BJ (cell line): Measurements from ENCODE around the gene FAIM. TPM values are rescaled to one million over a fixed set of nuclear protein-coding genes. Genes with fewer than 3 reads are reported as not detected.
"Not testable (repeated sequence)": the region's sequence is repeated elsewhere in the genome, so short reads cannot be mapped to it uniquely, and the experiment has no call there.

Source experiments
- CTCF ChIA-PET: fragments of 350-600 bp; formaldehyde crosslinking; extraction: SDS; loops from one replicate; lab custom pipeline; 2021; ENCODE audit warnings: antibody characterized with exemption, inconsistent platforms; lab: Yijun Ruan, JAX
- POLR2A ChIA-PET: fragments of 300-600 bp; sonication (Branson Sonifier 250); formaldehyde crosslinking; extraction: SDS; loops from one replicate; lab custom pipeline; 2021; ENCODE audit warnings: antibody characterized with exemption; lab: Charles Lee
- DNase-seq: peaks from one replicate; pipeline ENCODE4 v3.0.0-alpha.2; 2011; ENCODE audit warnings: low read depth
- H3K27me3 ChIP-seq: 2 replicates; pipeline ENCODE4 v1.6.0; 2011; ENCODE audit warnings: low read length; ENCODE audit not compliant: control insufficient read depth, insufficient read depth
- H3K36me3 ChIP-seq: 2 replicates; pipeline ENCODE4 v1.5.1; 2011; ENCODE audit warnings: low read length; ENCODE audit not compliant: control insufficient read depth, insufficient read depth
- H3K4me3 ChIP-seq: 2 replicates; pipeline ENCODE4 v1.5.1; 2011; ENCODE audit warnings: low read depth, mild to moderate bottlenecking, control low read depth, low read length
- polyA plus RNA-seq: library from polyadenylated mRNA; depleted of rRNA; stranded (reverse); fragments of >200 nt; gene quantifications from 2 replicates; pipeline ENCODE4 v1.2.3, GENCODE V29; 2011; rRNA removed
- TF ChIP-seq, protein P1 (sequence below): IDR thresholded peaks from 2 replicates; pipeline ENCODE4 v1.5.1; 2011; ENCODE audit warnings: low read depth, mild to moderate bottlenecking, control low read depth, inconsistent platforms, low read length, moderate library complexity; ENCODE audit not compliant: insufficient read depth

Gene FAIM
- polyA plus RNA-seq, 1 experiment, result 2.4 TPM

DNA sequence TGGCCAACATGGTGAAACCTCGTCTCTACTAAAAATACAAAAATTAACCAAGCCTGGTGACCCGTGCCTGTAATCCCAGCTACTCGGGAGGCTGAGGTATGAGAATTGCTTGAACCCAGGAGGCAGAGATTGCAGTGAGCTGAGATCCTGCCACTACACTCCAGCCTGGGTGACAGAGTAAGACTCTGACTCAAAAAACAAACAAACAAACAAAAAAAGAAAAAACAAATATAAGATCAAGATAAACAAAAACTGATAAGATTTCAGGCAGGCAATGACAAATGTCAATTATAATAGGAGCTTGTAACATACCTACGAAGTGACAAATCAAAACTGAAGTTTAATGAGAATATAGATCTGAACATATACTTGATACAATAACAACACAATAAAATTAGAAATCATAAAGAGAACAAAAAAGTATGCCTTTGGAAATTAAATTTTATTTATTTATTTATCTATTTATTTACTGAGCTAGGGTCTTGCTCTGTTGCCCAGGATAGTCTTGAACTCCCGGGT lies 70.4 kb downstream of the FAIM start:
- no peak overlapping the region for H3K4me3 ChIP-seq
- POLR2A ChIA-PET, result no interaction called here
- CTCF ChIA-PET, result interaction anchor here (1.0 to 1.7 kb wide), 3 partner anchors 13 to 236 kb away, joined by 3 to 5 read pairs (median 3); partner anchors contain the start of gene CEP70
- H3K27me3 ChIP-seq, result no peaks in the 10 kb centered on the region
- TF ChIP-seq, protein P1, sequence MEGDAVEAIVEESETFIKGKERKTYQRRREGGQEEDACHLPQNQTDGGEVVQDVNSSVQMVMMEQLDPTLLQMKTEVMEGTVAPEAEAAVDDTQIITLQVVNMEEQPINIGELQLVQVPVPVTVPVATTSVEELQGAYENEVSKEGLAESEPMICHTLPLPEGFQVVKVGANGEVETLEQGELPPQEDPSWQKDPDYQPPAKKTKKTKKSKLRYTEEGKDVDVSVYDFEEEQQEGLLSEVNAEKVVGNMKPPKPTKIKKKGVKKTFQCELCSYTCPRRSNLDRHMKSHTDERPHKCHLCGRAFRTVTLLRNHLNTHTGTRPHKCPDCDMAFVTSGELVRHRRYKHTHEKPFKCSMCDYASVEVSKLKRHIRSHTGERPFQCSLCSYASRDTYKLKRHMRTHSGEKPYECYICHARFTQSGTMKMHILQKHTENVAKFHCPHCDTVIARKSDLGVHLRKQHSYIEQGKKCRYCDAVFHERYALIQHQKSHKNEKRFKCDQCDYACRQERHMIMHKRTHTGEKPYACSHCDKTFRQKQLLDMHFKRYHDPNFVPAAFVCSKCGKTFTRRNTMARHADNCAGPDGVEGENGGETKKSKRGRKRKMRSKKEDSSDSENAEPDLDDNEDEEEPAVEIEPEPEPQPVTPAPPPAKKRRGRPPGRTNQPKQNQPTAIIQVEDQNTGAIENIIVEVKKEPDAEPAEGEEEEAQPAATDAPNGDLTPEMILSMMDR, result no peak
- DNase-seq, result no peak
- 0 out of 2 replicates have a peak, but pooled peaks cover 3% of the 10 kb centered on the region for H3K36me3 ChIP-seq

DNA sequence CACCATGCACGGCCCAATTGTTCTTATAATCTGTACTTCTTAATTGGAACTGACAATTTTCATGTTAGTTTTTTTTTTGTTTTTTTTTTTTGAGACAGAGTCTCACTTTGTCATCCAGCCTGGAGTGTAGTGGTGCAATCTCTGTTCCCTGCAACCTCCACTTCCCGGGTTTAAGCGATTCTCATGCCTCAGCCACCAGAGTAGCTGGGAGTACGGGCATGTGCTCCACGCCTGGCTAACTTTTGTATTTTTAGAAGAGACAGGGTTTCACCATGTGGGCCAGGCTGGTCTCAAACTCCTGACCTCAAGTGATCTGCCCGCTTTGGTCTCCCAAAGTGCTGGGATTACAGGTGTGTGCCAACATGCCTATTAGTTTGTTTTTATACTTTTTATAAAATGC lies 72.4 kb downstream of the FAIM start:
- H3K4me3 ChIP-seq, POLR2A ChIA-PET, H3K36me3 ChIP-seq, DNase-seq, CTCF ChIA-PET, H3K27me3 ChIP-seq: not testable (repeated sequence)

DNA sequence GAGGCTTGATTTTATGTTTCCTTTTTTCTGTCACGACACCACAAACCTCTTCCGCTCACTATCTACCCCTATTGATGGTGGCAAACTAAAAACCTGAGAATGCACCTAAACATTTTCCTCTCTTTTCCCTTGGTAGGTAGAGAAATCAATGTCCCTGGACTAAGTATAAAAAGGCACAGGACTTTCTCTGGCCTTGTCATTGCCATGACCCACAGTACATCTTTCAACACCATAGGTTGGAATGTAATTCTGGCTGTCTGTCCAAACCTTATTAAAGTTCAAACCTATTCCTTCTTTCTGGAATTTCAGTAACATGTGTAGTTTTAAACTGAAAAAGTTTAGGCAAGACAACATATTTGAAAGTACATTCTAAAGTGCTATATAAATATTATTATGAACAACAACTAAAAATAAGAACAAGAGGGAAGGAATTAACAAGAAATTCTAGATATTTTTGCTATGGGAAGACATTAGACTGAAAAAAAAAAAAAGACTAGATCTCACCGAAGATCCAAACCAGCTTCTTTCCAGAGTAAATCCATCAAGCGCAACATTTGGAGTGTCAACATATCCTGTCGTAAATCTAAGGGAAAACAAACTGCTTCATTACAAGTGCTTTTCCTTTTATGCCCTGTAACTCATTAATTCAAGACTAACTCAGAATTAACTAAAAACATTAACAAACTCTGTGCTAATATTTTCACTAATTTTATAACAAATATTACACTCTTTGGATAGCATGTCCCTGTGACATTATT lies 73.1 kb downstream of the FAIM start:
- CTCF ChIA-PET, result interaction anchor here (1.5 kb wide), 1 partner anchor 234 kb away, joined by 4 read pairs; no protein-coding TSS in a partner anchor
- POLR2A ChIA-PET, result no interaction called here
- TF ChIP-seq, protein P1, result no peak
- Histone ChIP-seq H3K4me3 (no peak overlapping the region), H3K36me3 (0 out of 2 replicates have a peak, but pooled peaks cover 3% of the 10 kb centered on the region), H3K27me3 (no peaks in the 10 kb centered on the region)
- DNase-seq, result no peak

DNA sequence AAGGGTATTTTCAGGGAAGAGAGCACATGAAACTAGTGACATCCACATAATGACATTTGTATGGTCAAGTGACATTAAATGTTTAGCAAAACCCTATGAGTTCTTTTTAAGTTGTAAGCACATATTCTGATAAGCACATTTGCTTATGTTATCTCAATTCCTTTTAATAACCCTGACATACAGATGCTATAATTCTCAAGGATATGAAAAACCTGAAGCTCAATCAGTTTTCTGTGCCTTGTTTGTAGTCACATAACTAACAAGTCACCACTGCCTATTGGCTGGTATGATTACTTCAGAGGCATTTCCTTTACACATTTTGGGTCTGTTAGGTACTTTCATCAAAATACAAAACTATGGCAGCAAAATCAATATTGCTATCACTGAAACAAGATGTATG lies 74.1 kb downstream of the FAIM start:
- ChIA-PET POLR2A (no interaction called here), CTCF (interaction anchor here (0.7 to 1.5 kb wide), 3 partner anchors 10 to 396 kb away, joined by 3 to 4 read pairs (median 4); no protein-coding TSS in a partner anchor)
- no peaks in the 10 kb centered on the region for H3K27me3 ChIP-seq
- TF ChIP-seq, protein P1, result no peak
- DNase-seq, result no peak
- H3K4me3 ChIP-seq, result no peak overlapping the region
- 0 out of 2 replicates have a peak, but pooled peaks cover 3% of the 10 kb centered on the region for H3K36me3 ChIP-seq

Other genes with a start within 250 kb of the FAIM start
- 0.09 TPM in 2 replicates for gene ESYT3, start 174.2 kb upstream of the FAIM start, polyA plus RNA-seq
- gene CEP70, start 14.5 kb upstream of the FAIM start, polyA plus RNA-seq, result 3.6 and 8.8 TPM in 2 replicates
- gene PIK3CB, start 226.2 kb downstream of the FAIM start, polyA plus RNA-seq, result 4.9 and 7.5 TPM in 2 replicates